PC-9 (cell line): ENCODE measurements around the gene ERGIC1.

ENCODE experiments used
- CTCF ChIP-seq: fragments of 200-600 bp; sonication (generic); conservative IDR thresholded peaks from 2 replicates; pipeline ENCODE4 v1.6.1; 2017; ENCODE audit warnings: mixed run types, antibody characterized with exemption, mild to moderate bottlenecking, moderate library complexity
- EZH2 ChIP-seq: fragments of 200-600 bp; sonication (generic); IDR thresholded peaks from 2 replicates; pipeline ENCODE4 v1.8.0; 2017; ENCODE audit warnings: antibody characterized with exemption, low read depth

GRCh38 chr5:172999974-173000373 lies 165.9 kb downstream of the ERGIC1 start:
- no peak for TF ChIP-seq CTCF
- TF ChIP-seq EZH2, result no peak
